Measurements from ENCODE around the gene KIAA0825.
"Not testable (repeated sequence)": the region's sequence is repeated elsewhere in the genome, so short reads cannot be mapped to it uniquely, and the experiment has no call there.

Gene KIAA0825

GRCh38 chr5:94575196-94575595, 43.2 kb downstream of the KIAA0825 start:
- no peak for DNase-seq

- DNase-seq: not testable (repeated sequence)
Observed at GRCh38 chr5:94573349-94573748, 45.1 kb downstream of the KIAA0825 start.

- no peak for DNase-seq
Observed at GRCh38 chr5:94571415-94571814, 47.0 kb downstream of the KIAA0825 start.

DNA sequence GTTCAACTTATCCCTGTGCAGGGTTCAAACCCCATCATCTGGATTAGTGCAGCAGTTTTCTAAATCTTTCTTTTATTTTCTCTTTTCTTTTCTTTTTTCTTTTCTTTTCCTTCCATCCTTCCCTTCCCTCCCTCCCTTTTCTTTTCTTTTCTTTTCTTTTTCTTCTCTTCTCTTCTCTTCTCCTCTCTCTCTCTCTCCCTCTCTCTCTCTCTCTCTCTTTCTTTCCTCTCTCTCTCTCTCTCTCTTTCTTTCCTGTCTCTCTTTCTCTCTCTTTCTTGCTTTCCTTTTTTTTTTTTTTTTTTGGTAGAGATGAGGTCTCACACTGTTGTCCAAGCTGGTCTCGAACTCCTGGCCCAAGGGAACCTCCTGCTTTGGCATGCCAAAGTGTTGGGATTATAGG, 53.6 kb downstream of the KIAA0825 start:
- DNase-seq: no peak

DNA sequence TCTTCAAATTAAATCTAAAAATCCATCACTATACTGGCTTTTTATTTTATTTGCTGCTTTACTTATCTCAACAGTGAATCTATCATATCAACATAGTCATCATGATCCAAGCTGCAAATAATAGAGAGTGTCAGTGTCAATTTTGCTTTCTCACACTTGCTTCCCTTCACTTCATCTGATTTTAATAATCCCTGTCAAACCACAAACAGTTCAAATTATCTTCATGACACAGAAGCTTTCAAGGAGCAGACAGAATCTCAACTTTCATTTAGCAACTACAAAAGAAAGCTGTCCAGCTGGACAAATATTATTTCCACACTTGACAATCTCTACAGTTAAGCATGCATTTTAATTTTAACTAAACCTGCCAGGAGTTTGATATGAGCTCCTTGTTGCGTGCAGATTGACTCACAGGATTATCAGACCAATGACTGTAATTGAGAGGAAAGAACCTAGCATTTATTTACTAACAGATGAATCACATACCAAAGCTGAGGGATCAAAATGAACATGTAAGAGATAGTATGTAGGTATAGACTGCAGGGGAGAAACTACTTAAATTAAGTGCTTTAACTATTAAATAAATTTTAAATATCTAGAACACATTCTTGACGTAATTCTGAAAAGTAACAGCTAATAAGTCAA, 56.0 kb downstream of the KIAA0825 start:
- DNase-seq: no peak

- DNase-seq: no peak
Observed at GRCh38 chr5:94558028-94558427, 60.4 kb downstream of the KIAA0825 start.

GRCh38 chr5:94551858-94552257, 66.5 kb downstream of the KIAA0825 start:
- DNase-seq: no peak

DNA sequence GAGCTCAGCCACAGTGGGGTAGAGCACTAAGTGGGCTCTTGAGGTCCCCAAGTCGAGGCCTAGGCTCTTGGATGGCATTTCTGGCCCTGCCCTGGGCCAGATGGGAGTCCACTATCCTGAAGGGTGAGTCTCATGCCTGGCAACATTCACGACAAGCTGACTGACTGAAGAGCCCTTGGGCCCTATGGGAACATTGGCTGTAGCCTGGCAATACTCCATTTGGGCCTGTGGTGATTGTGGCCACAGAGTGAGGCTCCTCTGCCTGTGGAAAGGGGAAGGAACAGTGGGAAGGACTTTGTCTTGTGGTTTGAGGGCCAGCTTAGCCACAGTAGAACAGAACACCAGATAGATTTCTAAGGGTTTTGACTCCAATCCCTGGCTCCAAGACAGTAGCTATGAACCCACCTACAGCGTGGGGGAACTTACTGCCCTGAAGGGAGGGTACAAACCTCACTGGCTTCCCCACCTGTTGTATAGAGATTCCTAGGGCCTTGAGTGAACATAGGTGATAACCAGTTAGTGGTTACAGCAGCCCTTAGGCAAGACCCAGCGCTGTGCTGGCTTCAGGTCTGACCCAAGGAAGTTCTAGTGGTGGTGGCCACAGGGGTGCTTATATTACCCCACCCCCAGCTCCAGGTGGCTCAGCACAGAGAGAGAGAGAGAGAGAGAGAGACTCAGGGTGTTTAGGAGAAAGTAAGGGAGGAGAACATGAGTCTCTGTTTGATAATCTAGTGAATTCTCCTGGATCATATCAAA, 72.4 kb downstream of the KIAA0825 start:
- peak in 5 of 56 donors; percentile 1 to 23 (median 3) for DNase-seq

GRCh38 chr5:94544875-94545547, 73.4 kb downstream of the KIAA0825 start:
- peak in 1 of 56 donors; percentile 29 for DNase-seq

GRCh38 chr5:94544031-94544650, 74.3 kb downstream of the KIAA0825 start:
- peak in 2 of 56 donors; percentile 5 to 9 for DNase-seq

DNA sequence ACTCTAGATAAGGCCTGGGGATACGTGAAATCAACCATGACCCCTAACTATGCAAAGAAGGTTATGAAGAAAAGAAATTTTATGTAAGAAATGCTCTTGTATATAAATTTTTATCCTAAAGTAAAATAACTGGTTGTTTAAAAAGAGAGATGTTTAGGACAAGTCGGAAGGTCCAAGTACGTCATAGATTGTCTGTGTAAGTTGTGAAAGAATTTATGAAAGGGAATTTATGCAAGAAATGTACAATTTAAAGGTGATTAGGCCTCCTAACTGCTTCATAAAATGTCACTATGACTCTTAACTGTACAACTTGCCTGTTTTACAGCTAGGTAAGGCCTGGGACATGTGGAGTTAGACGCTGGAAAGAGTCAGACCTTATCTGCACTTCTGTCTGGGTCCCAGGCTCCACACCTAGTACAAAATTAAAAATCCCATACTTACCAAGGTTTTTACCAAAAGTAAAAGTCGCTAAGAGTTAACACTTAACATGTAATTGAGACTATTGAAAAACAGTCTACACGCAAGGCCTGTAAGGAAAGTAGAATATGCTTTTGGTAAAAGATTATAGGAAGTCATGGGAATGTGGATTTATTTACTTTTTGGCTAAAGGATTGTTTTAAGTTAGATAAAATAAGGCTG, 77.4 kb downstream of the KIAA0825 start:
- DNase-seq: no peak

DNA sequence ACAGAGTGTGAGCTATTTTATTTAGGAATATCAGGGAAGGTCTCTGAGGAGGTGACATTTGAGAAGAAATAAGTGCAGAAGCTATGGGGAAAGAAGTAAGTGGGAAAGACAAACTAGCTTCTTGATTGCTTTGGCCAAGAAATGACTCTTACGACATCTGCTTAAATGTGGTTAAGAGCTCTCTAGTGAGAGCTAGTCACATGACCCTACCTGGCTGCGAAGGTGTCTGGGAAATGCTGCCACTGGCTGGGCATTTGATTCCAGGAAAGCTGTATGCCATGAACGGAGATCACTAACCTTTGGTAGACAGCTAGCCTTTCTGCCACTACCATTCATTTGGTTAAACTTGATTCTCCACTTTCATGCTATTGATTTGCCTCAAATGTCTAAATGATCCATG, 80.1 kb downstream of the KIAA0825 start:
- no peak for DNase-seq

GRCh38 chr5:94526706-94527105, 91.7 kb downstream of the KIAA0825 start:
- DNase-seq: no peak

DNA sequence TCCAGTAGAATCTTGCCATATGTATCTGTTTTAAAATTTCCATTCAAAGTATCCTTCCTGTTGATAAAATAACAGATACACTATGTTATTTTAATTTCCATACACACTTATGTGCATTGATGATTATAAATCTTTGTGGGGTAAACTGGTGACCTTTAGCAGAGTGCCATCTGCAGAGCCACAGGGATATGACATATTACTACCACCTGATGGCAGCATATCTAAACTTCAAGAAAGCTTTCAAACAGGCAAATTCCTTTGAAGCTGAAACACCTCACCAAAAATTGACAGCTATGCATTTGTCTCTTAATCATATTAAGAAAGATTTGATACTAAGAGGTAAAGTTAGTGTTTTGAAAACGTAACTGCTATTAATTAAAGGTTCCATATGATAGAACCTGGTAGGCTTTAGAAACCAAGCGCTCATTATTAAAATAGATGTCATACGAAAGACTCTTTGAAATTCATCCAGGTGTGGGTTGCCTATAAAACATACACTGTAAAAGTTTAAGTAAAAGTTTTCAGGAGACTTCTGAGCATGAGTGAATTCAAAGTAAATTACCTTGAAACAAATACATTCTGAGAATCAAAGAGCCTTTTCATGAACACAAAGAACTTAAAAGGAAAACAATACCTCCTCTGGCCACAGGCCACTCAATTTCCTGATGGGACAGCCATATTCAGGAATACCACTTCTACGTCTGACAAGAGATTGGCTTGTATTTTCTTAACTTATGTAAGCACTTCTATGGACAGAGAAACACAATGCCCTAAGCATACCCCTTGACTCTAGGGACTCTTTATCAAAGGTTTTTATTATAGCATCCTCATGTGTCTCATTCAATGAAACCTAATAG, 93.3 kb downstream of the KIAA0825 start:
- DNase-seq: peak in 1 of 56 donors; percentile 9

DNA sequence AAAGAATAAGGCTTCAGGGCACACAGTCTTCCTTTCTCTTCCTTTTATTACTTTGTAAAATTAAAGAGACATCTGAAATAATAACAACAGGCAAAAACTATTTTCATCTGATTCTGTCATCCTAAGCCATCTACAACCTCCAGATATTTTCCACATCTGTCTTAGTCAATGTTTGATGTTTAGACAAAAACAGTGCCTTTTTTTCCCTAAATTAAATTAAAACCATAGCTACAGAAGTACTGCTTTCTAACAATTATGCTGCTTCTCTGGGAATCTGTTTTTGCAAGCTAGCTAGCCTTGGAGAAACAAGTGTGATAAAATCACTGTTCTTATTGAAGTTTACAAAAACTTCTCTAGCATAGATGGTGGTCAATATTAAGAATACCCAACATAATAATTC, 95.4 kb downstream of the KIAA0825 start:
- no peak for DNase-seq

GRCh38 chr5:94522117-94522516, 96.3 kb downstream of the KIAA0825 start:
- DNase-seq: no peak

DNA sequence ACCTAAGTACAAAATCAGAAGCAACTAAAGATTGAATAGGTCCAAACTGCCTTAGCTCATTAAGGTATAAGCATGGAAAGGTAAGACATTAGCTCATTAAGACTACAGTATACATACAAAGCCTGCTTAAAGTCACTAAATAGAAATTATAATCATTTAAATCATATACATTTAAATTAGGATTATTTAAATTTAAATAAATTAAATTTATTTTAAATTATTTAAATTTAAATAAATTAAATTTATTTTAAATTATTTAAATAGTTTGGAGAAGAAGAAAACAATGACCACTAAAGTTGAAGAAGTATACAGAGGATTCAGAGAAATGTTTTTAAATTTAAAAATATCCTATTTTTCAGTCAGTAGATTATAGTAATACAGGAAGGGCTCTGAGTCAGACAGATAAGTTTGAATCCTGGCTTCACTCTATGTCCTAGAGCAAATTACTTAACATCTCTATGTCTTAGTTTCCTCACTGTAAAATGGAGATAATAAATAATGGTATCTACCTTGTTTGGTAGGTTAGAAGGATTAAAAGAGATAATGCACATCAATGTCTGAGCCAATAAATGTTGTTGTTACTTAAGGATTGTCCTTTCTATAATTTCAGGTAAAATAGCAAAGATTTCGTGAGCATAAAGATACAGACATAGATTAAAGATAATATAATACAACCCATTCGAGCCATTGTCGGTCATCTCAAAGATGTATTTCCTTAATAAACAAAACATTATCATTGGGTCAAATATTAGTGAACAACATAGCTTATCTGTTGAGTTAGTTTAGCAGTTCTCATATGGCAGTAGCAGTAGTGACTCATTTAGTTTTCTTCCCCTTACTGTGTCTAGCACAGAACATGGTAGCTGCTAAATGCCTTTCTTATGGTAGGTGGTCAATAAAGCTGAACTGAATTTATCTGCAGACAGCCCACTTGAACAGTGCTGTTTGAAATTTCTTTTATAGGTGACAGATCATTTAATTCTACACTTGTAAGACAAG, 100.6 kb downstream of the KIAA0825 start:
- no peak for DNase-seq

GRCh38 chr5:94516148-94516547, 102.3 kb downstream of the KIAA0825 start:
- no peak for DNase-seq

DNA sequence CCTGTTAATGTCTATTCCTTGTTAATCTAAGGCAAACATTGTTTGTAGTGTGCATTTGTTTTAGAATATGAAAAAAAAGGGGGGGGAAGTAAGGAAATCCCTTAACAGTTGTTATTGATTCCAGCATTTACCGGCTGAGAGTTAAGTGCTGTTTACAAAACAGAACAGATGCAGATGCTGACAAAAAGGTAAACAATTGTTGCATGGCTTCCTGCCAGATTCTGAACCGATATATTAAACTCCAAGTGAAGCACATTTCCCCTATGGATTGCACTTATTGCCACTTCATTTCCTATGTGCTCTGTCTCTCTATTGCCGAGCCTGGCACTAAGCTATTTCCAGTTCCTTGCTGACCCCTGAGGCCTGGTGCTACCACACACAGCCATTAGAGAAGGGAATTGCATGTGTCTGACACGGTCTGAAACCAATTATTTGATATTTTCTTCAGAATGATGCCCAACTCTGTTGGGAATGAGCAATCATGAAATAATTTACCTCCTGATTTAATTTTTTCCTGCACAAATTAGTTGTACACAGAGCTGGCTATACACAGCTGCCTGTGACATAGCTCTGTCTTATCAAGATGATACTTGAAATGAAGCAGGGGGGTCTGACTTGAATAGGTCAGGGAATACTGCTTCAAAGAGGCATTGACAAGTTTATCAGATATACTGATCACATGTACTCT, 109.8 kb downstream of the KIAA0825 start:
- DNase-seq: no peak
